ENCODE results near the gene HIPK1.

The HIPK1 gene

GRCh38 chr1:113913887-113914664, 15.0 kb upstream of the HIPK1 start:
- DNase-seq, result no peak

- DNase-seq, result no peak
These were observed 12.2 kb upstream of the HIPK1 start for GRCh38 chr1:113916974-113917373.

GRCh38 chr1:113917400-113918082, 11.6 kb upstream of the HIPK1 start:
- no peak for DNase-seq

- DNase-seq, result no peak
These were observed 10.9 kb upstream of the HIPK1 start for GRCh38 chr1:113918243-113918642.

GRCh38 chr1:113922957-113923356, 6.2 kb upstream of the HIPK1 start:
- DNase-seq, result no peak

- DNase-seq, result no peak
These were observed 4.7 kb upstream of the HIPK1 start for GRCh38 chr1:113924473-113924872.

- no peak for DNase-seq
These were observed 765 bp upstream of the HIPK1 start for GRCh38 chr1:113928187-113928930.

GRCh38 chr1:113929750-113930498, 800 bp downstream of the HIPK1 start:
- peak; percentile 32 for DNase-seq

- DNase-seq, result no peak
These were observed 1.5 kb downstream of the HIPK1 start for GRCh38 chr1:113930499-113931161.

- DNase-seq, result no peak
These were observed 2.3 kb downstream of the HIPK1 start for GRCh38 chr1:113931451-113931851.

- DNase-seq, result no peak
These were observed 4.9 kb downstream of the HIPK1 start for GRCh38 chr1:113934006-113934405.

GRCh38 chr1:113934511-113935055, 5.5 kb downstream of the HIPK1 start:
- no peak for DNase-seq

- DNase-seq, result no peak
These were observed 6.1 kb downstream of the HIPK1 start for GRCh38 chr1:113935176-113935575.

GRCh38 chr1:113935970-113936369, 6.8 kb downstream of the HIPK1 start:
- no peak for DNase-seq

- no peak for DNase-seq
These were observed 8.0 kb downstream of the HIPK1 start for GRCh38 chr1:113937146-113937545.

GRCh38 chr1:113938192-113938591, 9.1 kb downstream of the HIPK1 start:
- no peak for DNase-seq

- no peak for DNase-seq
These were observed 11.5 kb downstream of the HIPK1 start for GRCh38 chr1:113940365-113941244.

- no peak for DNase-seq
These were observed 12.1 kb downstream of the HIPK1 start for GRCh38 chr1:113941245-113941559.

GRCh38 chr1:113942527-113942926, 13.4 kb downstream of the HIPK1 start:
- no peak for DNase-seq

GRCh38 chr1:113943028-113943811, 14.1 kb downstream of the HIPK1 start:
- no peak for DNase-seq
